ENCODE results near the gene ACYP1. TPM values are rescaled to one million over a fixed set of nuclear protein-coding genes. Genes with fewer than 3 reads are reported as not detected.
A peak's percentile ranks its signal among the peaks of the same experiment; 100 is the strongest.

The ACYP1 gene
- total RNA-seq, 1 experiment from 2014 or later = 17.5 TPM

DNA sequence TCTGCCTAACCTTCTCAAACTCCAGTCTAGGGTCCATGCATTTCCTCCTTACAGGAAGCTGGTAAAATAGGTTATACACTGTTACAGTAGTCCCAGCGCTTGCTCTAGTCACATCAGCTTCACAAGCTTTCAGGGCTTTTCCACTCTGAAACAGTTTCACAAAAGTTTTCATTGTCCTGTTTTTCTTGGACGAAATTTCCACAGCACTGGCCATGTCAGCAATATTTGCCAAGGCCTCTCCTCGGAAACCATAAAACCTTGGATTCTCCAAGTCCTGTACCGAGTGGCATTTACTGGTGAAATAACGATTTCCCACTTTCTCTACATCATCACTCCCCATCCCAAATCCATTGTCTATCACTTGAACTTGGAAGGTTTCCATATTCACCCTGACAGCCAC, 14.7 kb downstream of the ACYP1 start:
- DNase-seq (ENCODE audit: low read depth, low spot score) = no peak
- in situ Hi-C loops (cut with HindIII; ENCODE audit: low pct_unique_long_range_greater_than_20kb, low sequenced_read_pairs) = no loop called here

DNA sequence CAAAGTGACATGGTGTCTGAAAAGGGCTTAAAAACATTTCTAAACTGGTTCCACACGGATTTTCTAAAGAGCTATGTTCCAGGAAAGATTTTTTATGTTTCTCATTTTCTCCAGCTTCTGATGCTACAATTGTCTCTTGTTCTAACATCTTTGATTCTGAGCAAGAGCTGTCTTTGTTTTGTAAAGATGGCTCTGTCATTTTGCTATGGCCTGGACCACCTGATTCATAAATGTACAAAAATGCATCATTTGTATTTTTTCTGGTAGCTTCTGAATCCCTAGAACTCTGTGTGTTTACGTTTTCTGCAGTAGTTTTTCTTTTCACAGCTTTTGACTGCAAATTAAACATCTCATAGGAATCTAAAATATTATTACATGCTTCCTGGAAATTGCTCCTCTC, 15.7 kb downstream of the ACYP1 start:
- in situ Hi-C loops (cut with HindIII; ENCODE audit: low pct_unique_long_range_greater_than_20kb, low sequenced_read_pairs) = no loop called here
- DNase-seq (ENCODE audit: low read depth, low spot score) = no peak

GRCh38 chr14:75047506-75047905, 16.3 kb downstream of the ACYP1 start:
- in situ Hi-C loops (cut with HindIII; ENCODE audit: low pct_unique_long_range_greater_than_20kb, low sequenced_read_pairs) = no loop called here

DNA sequence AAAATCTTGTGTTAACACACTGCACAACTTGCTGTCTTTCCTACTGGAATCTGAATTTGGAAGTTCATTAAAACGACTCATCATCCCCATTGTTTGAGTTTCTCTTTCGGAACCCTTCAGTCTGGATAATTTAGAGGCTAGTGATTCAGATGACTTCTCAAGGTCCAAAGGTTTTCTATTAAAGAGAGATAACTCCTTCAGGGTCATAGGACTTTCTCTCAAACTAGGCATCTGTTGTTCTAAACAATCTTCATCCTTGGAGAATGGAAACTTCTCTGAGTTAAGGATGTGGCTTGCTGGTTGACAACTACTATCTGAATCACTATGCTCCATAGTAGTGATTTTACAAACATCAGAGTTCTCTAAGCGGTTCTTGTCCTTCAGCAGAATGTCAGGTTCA, 16.9 kb downstream of the ACYP1 start:
- in situ Hi-C loops (cut with HindIII; ENCODE audit: low pct_unique_long_range_greater_than_20kb, low sequenced_read_pairs) = no loop called here
- DNase-seq (ENCODE audit: low read depth, low spot score) = no peak

More at GRCh38 chr14:75047506-75047905, 16.3 kb downstream of the ACYP1 start:
- no peak for DNase-seq (ENCODE audit: low read depth, low spot score)

DNA sequence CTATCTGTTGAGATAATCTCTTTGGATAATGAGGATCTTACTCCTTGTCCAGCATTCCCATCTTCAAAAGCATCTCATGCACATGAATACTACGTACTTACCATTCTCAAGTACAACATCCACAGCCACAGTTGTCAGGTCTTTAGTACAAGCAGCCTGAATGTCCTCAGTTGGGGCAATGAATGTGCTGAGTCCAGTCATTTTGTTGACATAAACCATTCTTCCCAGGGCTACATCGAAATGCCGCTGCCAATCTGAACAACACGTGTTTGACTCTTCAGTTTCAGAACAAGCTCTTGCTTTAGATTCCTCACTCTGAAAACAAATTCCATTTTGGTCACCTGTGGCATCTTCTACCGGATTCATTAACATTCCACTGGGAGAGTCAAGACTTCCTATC, 17.5 kb downstream of the ACYP1 start:
- no peak for DNase-seq (ENCODE audit: low read depth, low spot score)

DNA sequence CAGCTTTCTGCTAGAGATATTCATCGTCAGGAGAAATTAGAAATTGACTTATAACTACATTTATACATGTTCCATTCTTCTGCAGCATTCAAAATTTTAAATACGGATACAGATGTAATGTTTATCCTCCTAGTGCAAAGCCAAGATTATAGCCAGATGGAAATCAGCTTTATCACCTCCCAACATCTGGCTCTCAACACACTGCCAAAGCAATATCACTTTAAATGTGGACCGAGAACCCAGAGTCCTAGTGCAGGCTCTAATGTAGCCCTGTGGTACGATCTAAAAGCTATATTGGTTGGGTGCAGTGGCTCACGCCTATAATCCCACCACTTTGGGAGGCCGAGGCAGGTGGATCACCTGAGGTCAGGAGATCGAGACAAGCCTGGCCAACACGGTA, 19.1 kb downstream of the ACYP1 start:
- DNase-seq (ENCODE audit: low read depth, low spot score) = no peak
- in situ Hi-C loops (cut with HindIII; ENCODE audit: low pct_unique_long_range_greater_than_20kb, low sequenced_read_pairs) = no loop called here

More for the DNA sequence above, 17.5 kb downstream of the ACYP1 start:
- in situ Hi-C loops (cut with HindIII; ENCODE audit: low pct_unique_long_range_greater_than_20kb, low sequenced_read_pairs) = no loop called here

DNA sequence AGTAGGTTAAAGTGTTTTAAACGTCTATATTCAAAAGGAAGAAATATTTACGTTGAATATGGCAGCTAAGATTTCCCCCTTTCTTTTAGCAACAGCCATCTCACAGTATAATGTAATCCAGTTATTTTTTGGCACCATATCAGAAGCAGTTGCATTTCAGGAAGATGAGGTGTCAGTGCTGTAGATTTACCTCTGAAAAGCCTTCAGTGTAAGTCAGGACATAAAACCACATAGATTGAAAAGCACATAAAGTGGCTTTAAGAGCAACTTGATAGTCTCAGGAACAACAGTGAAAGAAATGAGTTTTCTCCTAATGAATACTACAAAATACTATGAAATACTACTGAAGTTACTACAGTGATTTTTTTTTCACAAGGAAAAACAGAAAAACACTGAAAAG, 19.5 kb downstream of the ACYP1 start:
- in situ Hi-C loops (cut with HindIII; ENCODE audit: low pct_unique_long_range_greater_than_20kb, low sequenced_read_pairs) = no loop called here
- no peak for DNase-seq (ENCODE audit: low read depth, low spot score)

DNA sequence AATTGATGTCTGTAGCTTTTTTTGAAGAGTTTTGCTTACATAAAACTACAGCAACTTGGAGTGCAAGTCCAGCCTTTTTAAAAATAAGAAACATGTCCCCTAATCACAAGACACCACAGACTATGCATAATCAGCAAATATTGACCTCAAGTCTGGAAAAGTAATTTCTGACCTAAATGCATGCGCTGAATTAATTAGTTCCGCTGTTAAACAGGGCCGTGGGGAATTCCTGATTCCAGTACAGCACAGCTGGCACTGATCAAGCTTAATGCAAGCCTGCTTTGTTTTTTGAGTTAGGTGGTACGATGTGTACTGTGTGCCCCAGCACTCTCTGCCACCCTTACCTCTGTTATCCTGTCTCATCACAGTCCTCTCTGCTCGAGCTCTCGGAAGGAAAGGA, 21.8 kb downstream of the ACYP1 start:
- DNase-seq (ENCODE audit: low read depth, low spot score) = peak; percentile 55
- in situ Hi-C loops (cut with HindIII; ENCODE audit: low pct_unique_long_range_greater_than_20kb, low sequenced_read_pairs) = no loop called here

GRCh38 chr14:75041613-75042012, 22.2 kb downstream of the ACYP1 start:
- in situ Hi-C loops (cut with HindIII; ENCODE audit: low pct_unique_long_range_greater_than_20kb, low sequenced_read_pairs) = no loop called here
- no peak for DNase-seq (ENCODE audit: low read depth, low spot score)

DNA sequence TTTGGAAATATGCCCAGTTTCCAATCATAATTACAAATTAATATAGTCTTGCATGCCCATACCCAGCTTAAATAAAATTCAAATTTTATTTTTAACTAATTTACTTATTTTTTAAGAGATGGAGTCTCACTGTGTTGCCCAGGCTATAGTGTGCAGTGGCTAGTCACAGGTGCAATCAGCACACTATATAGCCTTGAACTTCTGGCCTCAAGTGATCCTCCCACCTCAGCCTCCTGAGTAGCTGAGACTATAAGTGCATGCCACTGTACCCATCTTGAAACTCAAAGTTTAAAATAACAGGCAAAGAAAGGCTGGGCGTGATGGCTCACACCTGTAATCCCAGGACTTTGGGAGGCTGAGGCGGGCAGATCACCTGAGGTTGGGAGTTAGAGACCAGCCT, 22.9 kb downstream of the ACYP1 start:
- in situ Hi-C loops (cut with HindIII; ENCODE audit: low pct_unique_long_range_greater_than_20kb, low sequenced_read_pairs) = no loop called here
- DNase-seq (ENCODE audit: low read depth, low spot score) = no peak

DNA sequence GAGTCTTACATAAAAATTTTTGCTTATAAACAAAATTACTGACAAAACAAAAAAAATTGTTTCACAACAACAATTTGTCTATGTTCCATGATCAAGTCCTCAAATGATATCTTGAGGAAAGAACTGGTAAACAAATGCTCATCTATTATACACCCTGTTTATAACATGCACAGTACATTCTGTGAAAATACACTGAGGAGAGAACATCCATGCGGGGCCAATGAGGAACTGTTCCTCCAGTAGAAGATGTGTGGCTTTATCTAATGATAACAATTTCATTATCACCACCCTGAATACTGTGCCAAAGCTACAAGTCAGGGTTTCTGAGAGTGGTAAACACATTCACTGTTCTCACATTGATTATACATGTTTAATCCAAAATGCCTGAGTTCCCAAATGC, 23.3 kb downstream of the ACYP1 start:
- DNase-seq (ENCODE audit: low read depth, low spot score) = no peak
- in situ Hi-C loops (cut with HindIII; ENCODE audit: low pct_unique_long_range_greater_than_20kb, low sequenced_read_pairs) = no loop called here

GRCh38 chr14:75032939-75033338, 30.9 kb downstream of the ACYP1 start:
- in situ Hi-C loops (cut with HindIII; ENCODE audit: low pct_unique_long_range_greater_than_20kb, low sequenced_read_pairs) = no loop called here
- no peak for DNase-seq (ENCODE audit: low read depth, low spot score)

- no peak for DNase-seq (ENCODE audit: low read depth, low spot score)
- in situ Hi-C loops (cut with HindIII; ENCODE audit: low pct_unique_long_range_greater_than_20kb, low sequenced_read_pairs) = no loop called here
Measured at GRCh38 chr14:75030147-75030546, 33.7 kb downstream of the ACYP1 start.

- no peak for DNase-seq (ENCODE audit: low read depth, low spot score)
- in situ Hi-C loops (cut with HindIII; ENCODE audit: low pct_unique_long_range_greater_than_20kb, low sequenced_read_pairs) = no loop called here
Measured at GRCh38 chr14:75025876-75026275, 37.9 kb downstream of the ACYP1 start.

DNA sequence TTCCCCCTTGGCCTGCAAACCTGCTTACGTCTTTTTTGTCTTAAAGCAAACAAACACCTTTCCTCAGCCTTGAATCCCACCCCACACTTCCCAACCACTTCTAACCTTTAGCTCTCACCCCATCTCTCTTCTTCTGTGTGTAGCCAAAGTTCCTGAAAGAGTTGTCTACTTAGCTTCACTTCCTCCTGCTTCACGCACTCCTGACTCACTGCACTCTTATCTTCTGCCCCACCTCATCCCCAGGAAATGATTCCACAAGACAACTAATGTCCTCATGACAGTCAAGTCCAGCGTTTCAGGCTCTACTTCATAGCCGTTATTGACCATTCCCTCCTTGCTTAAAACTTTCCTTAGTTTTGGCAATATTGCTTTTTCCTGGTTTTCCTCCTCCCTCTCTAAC, 38.7 kb downstream of the ACYP1 start:
- no peak for DNase-seq (ENCODE audit: low read depth, low spot score)
- in situ Hi-C loops (cut with HindIII; ENCODE audit: low pct_unique_long_range_greater_than_20kb, low sequenced_read_pairs) = no loop called here

DNA sequence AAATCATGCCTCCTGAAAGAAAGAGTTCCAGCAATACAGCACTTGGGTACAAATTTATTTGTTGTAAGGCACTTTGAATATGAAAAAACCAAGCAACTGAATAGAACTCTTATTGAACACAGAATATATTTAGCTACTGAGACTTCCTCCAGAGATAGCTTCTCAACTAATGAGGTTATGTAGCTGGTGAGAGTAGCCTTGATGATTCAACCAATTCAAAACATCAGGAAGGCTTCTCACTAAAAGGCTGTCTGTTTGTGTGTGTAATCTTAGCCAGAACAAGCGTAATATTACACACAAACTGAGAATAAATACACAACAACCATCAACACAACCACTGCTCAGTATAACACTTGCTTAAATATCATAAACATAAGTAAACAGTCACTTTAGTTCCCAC, 40.7 kb downstream of the ACYP1 start:
- peak; percentile 29 for DNase-seq (ENCODE audit: low read depth, low spot score)
- in situ Hi-C loops (cut with HindIII; ENCODE audit: low pct_unique_long_range_greater_than_20kb, low sequenced_read_pairs) = no loop called here

- in situ Hi-C loops (cut with HindIII; ENCODE audit: low pct_unique_long_range_greater_than_20kb, low sequenced_read_pairs) = no loop called here
- peak; percentile 80 for DNase-seq (ENCODE audit: low read depth, low spot score)
Measured at GRCh38 chr14:75022655-75023054, 41.2 kb downstream of the ACYP1 start.

- in situ Hi-C loops (cut with HindIII; ENCODE audit: low pct_unique_long_range_greater_than_20kb, low sequenced_read_pairs) = no loop called here
- DNase-seq (ENCODE audit: low read depth, low spot score) = no peak
Measured at GRCh38 chr14:75018694-75019093, 45.1 kb downstream of the ACYP1 start.

- DNase-seq (ENCODE audit: low read depth, low spot score) = peak; percentile 73
- in situ Hi-C loops (cut with HindIII; ENCODE audit: low pct_unique_long_range_greater_than_20kb, low sequenced_read_pairs) = no loop called here
Measured at GRCh38 chr14:75016815-75017214, 47.0 kb downstream of the ACYP1 start.

GRCh38 chr14:75015496-75015895, 48.3 kb downstream of the ACYP1 start:
- DNase-seq (ENCODE audit: low read depth, low spot score) = peak; percentile 91
- in situ Hi-C loops (cut with HindIII; ENCODE audit: low pct_unique_long_range_greater_than_20kb, low sequenced_read_pairs) = no loop called here
